HG02884 (cell line): ENCODE measurements around the gene GTF2F1.
A peak's percentile ranks its signal among the peaks of the same experiment; 100 is the strongest.
"Not testable (repeated sequence)": the region's sequence is repeated elsewhere in the genome, so short reads cannot be mapped to it uniquely, and the experiment has no call there.

Source experiments
- ATAC-seq: cut with Tn5 transposase; IDR thresholded peaks from one replicate; pipeline ENCODE4 v1.9.1; 2021; ENCODE audit warnings: mild to moderate bottlenecking, moderate library complexity; ENCODE audit not compliant: unreplicated experiment

GTF2F1 gene

DNA sequence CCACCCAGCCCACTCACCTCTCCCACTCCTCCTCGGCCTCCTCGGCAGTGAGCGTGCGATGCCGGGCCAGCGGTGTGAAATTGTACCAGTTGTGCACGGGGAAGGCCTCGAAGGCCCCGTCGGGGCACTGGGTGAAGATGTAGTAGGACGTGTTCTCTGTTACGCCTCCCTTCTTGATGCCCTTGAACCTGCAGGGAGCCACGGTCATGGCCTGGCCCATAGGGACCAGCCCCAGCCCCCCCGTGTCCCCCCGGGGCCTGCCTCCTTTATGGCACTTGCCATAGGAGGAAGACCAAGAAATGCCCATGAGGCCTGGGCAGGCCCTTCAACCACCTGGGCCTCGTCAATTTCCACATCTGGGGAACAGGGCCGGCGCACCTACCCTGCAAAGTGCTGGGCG is 5.6 kb downstream of the GTF2F1 start:
- no peak for ATAC-seq

DNA sequence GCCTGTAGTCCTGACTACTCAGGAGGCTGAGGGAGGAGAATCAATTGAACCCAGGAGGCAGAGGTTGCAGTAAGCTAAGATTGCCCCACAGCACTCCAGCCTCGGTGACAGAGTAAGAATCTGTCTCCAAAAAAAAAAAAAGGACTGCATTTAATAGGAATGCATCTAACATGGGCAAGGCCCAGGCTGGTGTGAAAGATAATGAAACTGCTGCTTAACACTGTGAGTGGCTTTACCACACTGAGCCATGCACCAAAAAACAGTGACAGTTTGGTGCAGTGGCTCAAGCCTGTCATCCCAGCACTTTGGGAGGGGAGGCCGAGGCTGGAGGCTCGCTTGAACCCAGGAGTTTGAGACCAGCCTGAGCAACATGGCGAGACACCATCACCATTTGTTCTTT is 8.6 kb downstream of the GTF2F1 start:
- no peak for ATAC-seq

DNA sequence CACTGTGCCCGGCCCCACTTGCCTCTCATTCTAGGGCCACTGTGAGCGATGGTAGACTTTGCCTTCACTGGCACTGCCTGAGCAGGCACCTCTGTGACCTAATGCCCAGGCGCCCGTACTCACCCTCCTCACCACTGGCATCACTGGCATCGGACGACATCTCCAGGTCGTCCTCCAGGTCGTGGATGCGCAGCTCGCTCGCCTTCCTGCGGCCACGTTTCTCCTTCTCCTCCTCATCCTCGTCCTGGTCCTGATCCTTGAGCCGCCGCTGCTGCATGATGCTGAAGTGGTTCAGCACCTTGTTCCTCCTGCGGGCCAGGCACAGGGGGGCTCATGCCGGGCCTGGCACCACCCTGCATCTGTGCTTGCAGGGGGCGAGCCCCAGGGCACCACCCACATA is 9.8 kb downstream of the GTF2F1 start:
- no peak for ATAC-seq

DNA sequence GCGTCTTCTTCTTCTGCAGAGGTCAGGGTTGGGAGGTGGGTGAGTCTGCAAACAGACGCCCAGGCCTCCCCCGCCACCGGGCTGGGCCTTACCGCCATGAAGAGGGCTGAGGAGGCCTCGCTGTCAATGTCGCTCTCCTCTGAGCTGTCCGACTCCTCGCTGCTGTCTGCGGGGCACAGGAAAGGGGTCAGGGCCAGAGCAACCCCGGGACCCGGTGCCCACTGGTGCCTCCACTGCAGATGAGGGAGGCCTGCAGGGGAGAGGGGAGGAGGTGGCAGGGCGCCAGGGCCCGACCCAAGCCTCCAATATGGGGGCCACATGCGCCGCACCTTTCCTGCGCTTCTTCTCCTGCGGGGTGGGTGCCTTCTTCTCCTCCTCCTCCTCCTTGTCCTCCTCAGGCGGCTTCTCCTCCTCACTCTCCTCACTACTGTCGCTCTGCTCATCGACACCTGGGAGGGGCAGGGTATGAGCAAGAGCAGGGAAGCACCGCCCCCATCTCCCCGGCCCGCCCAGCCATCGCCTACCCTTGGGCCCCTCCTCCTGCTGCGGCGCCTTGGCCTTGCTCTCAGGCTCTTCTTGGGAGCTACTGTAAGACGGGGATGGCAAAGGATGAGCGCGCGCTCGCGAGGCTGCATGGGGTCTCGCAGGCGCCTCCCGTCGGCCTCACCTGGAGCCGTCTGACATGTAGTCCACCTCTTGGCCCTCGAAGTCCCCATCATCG is 11.8 kb downstream of the GTF2F1 start:
- ATAC-seq, result no peak

DNA sequence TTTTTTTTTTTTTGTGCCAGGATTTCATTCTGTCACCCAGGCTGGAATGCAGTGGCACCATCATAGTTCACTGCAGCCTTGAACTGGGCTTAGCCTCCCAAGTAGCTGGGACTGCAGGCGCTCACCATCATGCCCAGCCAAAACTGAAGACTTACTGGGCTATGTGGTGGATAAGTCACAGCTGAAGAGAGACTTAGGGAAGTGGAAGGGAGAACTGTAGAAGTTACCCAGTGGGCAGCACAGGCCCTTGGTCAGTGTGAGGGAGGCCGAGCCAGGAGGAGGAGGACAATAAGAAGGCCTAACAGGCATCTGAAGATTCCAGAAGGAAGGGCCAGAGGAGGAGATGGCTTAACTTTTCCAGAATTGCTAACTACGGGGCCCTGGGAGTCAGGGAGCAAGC is 13.2 kb downstream of the GTF2F1 start:
- no peak for ATAC-seq

DNA sequence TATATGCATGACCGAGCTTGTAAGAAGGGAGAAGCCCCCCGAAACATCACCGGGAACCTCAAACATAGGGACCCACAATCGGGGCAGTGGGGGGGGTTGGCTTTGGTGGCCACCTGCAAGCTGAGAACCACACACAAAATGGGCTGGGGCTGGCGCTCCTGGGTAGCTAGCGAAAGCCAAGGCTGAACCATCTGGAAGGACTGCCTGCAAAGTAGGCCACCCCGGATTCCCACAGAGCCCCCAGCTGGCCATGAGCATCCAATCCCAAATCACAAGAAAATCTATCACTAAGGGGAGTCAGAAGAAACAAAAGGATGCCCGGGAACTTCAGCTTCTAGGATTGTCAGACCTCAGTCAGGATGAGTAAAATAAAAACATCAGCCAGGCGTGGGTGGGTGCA is 14.5 kb downstream of the GTF2F1 start:
- ATAC-seq, result no peak

DNA sequence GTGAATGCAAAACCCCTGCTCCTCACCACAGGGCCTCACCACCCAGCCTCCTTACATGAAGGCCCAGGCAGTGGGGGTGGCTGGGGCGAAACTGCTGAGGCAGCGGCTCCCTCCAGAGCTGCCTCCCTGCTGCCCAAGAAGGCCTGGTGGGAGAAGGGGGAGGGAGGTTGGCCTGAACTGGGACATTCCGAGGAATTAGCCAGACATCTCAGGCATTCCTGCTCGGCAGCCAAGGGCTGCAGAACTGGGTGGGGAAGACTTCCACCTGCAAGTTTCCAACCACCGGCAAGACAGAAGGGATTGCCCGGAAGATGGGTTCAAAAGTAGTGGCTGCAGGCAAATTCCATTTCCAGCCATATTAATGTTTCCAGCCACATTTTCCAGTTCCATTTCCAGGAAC is 14.9 kb downstream of the GTF2F1 start:
- ATAC-seq, result no peak

DNA sequence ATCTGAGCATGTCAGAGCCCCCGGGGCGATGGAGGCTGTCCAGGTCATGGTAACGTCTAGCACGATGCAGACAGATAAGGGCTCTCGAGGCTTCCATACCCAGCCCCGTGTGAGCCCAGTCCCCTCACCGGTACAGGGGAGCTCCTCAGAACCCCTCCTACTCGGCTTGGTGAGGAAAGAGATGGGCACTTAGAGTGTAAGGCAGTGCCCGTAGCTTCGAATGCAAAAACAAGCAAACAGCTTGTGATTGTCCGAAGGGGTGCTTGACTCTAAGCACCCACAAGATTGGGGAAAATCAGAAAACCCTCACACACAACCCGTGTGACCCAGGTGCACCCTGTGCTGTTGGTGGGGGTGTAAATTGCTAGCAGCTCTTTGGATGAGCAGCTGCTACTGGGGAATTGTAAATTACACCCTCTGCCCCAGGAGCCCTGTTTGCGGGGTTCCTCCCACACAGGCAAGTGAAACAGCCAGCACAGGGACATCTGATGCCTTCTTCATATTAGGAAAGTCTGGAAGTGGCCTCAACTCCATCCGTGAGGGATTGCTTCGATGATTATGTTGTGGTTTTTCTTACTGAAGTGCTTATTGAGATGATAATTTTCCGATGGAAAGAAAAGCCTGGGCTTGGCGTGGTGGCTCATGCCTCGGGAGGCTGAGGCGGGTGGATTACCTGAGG is 16.3 kb downstream of the GTF2F1 start:
- no peak for ATAC-seq

DNA sequence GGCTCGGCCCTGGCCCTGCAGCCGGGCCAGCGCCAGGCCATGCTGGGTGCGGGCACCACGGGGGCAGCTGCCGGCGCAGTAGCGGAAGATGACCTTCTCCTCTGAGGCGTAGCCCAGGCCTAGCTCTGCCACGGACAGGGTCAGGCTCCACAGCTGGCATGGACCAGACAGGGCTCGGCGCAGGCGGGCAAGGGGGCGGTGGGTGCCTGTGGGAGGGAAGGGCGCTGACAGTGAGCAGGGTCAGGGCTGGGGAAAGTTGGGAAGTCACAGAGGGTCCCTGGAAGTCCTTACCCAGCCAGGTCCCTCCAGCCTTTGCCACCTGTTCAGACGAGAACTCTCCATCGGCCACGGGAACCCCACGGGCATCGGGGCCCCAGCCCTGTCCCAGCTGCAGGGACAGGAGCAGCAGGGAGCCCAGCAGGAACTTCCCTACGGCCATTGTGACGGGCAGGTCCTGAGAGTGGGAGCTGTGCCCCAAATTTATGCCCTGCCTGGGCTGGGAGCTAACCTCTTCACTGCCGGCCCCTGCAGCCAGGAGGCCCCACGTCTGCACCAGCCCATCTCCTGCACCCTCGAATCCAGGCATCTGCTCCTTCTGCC is 17.5 kb downstream of the GTF2F1 start, which contains the start of gene PSPN:
Gene PSPN, minus strand, starts transcription at position 523 of the 600 bp plus-strand sequence. Its CDS starts 84 bp downstream, at position 439.
- no peak for ATAC-seq

DNA sequence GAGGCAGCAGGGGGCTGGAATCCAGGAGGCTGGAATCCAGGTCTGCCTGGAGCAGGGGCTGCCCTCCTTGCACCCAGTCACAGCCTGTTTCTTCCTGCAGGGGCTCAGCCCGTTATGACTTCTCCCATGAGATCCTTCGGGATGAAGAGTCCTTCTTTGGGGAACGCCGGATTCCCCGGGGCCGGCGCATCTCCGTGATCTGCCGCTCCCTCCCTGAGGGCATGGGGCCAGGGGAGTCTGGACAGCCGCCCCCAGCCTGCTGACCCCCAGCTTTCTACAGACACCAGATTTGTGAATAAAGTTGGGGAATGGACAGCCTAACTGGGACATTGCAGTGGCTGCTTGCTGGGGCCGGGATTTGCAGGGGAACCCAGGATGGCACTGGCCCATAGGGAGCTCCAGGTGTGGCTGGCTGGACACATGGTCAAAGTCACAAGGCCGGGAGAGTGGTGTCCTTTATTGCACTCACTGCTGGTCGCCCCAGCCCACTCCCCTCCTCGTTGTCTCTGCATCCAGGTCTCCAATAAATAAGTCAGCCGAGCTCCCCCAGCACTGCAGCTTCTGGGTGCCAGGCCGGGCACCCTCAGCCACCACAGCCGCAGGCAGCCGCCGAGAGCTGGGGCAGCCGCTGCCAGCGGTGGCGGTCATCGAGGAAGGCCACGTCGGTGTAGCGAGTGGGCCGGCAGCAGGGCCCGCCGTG is 18.1 kb downstream of the GTF2F1 start:
- ATAC-seq, result no peak

DNA sequence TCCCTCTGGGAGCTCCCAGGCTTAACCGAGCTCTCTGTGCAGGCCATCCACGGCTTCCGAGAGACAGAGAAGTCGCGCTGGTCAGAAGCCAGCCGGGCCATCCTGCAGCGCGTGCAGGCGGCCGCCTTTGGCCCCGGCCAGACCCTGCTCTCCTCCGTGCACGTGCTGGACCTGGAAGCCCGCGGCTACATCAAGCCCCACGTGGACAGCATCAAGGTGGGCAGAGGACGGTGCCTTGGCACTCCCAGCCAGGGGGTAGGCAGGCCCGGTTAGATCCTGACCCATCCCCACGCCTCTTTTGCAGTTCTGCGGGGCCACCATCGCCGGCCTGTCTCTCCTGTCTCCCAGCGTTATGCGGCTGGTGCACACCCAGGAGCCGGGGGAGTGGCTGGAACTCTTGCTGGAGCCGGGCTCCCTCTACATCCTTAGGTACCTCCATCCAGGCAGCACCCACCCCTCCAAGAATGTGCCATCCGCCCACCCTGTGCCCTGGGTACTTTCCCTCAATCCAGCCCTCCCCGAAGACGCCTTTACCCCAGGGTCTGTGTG is 18.7 kb downstream of the GTF2F1 start:
- no peak for ATAC-seq

DNA sequence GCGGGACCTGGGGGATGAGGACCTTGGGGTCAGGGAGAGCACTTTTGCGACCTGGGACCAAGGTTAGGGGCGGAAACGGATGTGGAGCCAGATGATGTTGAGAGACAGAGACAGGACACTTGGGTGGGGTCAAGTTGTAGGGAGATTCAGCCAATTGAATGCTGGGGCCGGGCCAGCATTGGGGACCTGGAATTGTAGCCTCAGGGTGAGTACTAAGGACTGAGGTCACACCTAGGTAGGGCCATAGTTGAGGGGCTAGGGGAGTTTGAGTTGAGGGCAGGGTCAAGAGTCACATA is 19.2 kb downstream of the GTF2F1 start:
- ATAC-seq, result no peak

DNA sequence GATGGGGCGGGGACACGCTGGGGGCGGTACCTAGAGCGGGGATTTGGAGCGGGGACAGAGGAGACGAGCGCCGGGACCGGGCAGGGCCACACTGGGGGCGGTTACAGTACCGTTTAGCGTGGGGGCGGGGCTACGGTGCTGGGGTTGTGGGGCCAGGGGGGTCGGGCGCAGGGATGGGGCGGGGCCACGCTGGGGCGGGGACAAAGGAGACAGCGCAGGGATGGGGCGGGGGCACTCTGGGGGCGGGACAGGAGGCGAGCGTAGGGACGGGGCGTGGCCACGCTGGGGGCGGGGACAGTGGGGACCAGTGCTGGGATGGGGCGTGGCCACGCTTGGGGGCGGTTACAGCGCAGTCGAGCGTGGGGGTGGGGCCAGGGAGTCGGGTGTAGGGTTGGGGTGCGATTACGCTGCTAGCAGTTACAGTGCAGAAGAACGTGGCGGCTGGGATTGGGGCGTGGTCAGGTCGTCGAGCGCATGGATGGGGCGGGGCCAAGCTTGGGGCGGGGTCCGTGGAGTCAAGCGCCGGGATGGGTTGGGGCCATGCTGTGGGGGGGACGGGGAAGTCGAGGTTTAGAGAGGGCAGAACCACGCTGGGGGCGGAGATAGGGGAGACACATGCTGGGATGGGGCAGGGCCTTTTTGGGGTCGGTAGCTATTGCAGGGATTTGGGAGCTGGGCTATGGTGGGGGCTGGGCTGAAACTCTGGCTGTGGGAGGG is 19.7 kb downstream of the GTF2F1 start:
- ATAC-seq, result peak; percentile 46

DNA sequence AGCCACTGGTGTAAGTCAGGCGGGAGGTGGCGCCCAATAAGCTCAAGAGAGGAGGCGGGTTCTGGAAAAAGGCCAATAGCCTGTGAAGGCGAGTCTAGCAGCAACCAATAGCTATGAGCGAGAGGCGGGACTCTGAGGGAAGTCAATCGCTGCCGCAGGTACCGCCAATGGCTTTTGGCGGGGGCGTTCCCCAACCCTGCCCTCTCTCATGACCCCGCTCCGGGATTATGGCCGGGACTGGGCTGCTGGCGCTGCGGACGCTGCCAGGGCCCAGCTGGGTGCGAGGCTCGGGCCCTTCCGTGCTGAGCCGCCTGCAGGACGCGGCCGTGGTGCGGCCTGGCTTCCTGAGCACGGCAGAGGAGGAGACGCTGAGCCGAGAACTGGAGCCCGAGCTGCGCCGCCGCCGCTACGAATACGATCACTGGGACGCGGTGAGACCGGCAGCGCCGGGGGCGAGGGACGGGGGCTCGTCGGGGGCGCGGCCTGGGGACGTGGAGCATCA is 20.3 kb downstream of the GTF2F1 start, which contains the start of gene ALKBH7:
Gene ALKBH7, plus strand, starts transcription at position 201 of the 502 bp plus-strand sequence. Its CDS starts 27 bp downstream, at position 228.
- ATAC-seq, result peak; percentile 73

DNA sequence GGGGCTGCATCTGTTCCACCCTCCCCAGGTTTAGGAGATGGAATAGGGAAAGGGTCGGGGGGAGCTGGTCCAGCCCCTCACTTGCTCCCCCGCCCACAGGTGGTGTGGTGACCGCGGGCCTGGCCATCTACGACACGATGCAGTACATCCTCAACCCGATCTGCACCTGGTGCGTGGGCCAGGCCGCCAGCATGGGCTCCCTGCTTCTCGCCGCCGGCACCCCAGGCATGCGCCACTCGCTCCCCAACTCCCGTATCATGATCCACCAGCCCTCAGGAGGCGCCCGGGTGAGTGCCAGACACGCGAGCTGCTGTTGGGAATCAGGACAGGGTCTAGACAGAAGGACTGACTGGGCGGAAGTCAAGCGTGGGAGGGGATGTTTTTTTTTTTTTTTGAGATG is 28.6 kb downstream of the GTF2F1 start:
- ATAC-seq, result no peak

DNA sequence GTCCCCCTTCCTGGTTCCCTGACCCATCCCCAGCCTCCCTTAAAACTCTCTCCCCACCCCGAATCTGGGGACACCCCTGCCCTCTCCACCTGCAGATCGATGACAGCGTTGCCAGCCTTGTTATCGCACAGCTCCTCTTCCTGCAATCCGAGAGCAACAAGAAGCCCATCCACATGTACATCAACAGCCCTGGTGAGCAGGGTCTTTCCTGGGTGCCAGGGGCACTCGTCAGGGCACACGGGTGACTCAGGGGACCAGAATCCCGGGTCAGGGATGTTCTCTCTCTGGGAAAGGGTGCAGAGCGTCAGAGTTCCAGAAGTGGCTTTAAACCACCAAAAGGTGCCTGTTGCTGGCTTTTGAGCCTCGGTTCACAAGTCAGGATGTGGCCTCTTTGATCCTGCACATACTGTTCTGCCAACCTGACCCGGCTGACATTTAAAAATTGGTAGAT is 30.6 kb downstream of the GTF2F1 start:
- no peak for ATAC-seq

DNA sequence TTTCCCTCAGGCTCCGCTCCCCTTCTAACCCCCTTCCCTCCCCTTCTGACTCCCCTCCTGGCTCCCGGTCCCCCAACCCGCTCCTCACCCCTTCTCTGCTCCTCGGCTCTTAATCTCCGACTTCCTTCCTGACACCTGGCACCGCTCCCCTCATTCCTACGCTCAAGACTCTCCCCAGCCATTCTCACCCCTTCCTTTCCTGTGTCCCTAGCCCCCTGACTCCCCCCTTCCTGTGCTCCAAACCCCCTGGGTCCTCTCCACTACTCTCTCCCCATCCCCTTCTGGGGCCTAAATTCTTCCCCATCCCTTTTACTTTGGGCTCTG is 31.0 kb downstream of the GTF2F1 start:
- no peak for ATAC-seq

DNA sequence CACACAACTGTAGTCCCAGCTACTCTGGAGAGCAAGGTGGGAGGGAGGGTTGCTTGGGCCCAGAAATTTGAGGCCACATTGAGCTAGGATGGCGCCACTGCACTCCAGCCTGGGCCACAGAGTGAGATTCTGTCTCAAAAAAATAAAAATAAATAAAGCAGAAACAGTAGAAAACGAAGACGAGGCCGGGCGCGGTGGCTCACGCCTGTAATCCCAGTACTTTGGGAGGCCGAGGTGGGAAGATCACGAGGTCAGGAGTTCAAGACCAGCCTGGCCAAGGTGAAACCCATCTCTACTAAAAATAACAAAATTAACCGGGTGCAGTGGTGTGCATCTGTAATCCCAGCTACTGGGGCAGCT is 32.1 kb downstream of the GTF2F1 start:
- ATAC-seq, result not testable (repeated sequence)

DNA sequence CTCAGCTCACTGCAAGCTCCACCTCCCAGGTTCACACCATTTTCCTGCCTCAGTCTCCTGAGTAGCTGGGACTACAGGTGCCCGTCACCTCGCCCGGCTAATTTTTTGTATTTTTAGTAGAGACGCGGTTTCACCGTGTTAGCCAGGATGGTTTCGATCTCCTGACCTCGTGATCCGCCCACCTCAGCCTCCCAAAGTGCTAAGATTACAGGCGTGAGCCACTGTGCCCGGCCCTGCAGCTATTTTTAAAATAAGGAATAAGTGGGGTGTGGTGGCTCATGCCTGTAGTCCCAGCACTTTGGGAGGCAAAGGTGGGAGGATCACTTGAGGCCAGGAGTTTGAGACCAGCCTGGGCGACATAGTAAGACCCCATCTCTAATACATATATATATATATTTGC is 32.5 kb downstream of the GTF2F1 start:
- not testable (repeated sequence) for ATAC-seq

DNA sequence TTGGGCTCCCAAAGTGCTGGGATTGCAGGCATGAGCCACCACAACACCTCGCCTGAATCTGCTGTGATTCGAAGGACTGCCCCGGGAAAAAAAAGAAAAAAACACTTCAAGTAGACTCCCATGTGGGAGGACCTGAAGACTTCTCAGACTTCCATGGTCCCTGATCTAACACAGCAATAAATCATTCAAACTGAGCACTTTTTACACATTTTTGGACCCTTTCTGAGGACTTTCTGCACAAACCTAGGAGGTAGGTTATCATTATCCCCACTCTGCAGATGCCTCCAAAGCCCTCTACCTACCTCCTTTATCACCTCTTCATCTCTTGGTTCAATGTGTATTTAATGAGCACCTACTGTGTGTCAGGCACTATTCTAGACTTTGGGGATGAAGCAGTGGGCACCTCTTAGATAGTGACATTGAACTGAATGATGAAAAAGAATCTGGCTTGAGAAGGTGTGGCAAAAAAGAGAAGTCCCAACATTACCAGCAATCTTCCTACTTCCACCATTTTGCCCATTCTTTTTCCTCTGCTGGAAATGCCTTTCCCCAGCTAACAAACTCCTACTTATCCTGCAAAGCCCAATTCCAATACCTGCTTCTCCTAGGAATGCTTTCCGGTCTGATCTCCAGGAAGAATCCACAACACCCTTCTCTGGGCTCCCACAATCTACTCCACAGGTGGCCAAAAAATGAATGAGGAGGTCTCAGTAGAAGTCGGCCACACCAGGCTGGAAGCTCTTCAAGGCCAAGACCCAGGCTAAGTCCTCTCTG is 33.2 kb downstream of the GTF2F1 start:
- no peak for ATAC-seq
